NCI-H1436 (cell line): ENCODE measurements around the gene ATRAID.
"Not testable (repeated sequence)": the region's sequence is repeated elsewhere in the genome, so short reads cannot be mapped to it uniquely, and the experiment has no call there.

Experiments used
- DNase-seq: peaks from one replicate; lab custom pipeline; 2025; lab: John Stamatoyannopoulos, UW

ATRAID gene, protein sequence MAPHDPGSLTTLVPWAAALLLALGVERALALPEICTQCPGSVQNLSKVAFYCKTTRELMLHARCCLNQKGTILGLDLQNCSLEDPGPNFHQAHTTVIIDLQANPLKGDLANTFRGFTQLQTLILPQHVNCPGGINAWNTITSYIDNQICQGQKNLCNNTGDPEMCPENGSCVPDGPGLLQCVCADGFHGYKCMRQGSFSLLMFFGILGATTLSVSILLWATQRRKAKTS

DNA sequence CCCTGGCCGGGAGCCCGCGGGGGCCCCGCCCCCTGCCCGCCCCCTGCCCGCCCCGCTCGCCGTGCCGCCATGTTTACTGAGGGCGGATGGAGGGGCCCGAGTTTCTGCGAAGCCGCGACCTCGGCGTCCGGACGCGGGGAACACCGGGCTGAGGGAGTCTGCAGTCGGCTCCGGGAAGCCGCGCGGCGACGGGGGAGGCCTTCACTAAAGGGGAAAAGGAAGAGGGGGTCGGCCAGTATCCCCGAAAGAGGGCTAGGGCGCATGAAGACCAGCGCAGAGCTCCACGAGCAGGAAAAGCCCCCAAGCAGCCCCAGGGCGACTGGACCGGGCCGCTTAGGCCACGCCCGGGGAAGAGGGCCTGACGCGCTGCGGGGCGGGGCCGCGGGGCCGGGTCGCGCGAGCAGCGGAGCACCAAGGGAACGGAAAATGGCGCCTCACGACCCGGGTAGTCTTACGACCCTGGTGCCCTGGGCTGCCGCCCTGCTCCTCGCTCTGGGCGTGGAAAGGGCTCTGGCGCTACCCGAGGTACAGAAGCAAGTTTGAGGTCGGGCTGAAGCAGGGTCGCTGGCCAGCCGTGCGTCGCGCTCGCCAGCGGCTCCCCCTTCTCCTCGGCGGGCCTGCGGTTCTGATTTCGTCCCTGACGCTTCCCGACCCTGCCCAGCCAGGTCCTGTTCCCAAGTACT lies at the start of gene ATRAID, which contains the start of gene SLC5A6:
ATRAID (plus strand) TSS at position 99 of the 683 bp plus-strand sequence; CDS start at position 427, 328 bp downstream.
SLC5A6 (minus strand) TSS at position 326 of the 683 bp plus-strand sequence. CDS start 4,618 bp downstream, outside the sequence.
- DNase-seq, result peak; percentile 71

DNA sequence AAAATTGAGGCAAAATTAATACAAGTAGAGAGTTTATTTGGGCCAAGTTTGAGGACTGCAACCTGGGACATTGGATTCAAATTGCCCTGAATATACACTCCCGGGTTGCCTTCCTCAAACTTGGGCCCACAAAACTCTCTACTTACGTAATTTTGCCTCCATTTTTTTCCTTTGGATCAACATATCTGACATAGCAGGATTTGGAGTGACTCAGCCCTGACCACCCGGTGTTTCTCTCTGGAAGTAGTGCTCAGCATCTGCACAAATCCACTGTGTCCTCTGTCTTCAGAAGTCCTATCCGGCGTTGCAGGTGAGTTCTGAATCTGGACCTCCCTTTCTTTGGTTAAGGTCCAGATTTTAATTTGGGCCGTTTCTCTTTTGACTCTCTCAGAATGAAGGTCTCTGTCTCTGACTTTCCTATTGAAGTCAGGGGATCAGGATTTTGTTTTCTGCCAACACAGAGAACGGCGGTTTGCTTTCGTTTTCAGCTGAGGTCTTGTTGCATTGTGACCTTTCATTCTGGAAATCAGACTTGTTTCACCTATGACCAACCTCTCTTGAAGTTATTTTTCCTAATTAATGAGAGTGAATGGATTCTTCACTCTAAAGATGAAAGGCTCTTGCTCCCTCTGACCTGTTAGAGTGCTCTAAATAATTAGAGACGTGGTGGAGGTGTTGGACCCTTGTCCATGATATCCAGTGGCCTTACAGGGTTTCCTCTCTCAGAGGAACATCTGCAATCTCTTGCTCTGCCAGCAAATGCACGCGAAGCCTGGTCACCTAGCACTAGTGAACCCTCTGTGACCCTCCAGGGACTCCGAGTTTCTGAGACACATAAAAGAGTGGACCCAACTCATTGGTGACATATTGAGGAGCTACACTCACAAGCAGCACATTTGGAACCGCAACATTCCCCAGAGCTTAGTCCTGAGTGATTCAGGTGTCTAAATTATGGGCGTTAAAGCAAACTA lies 49.4 kb upstream of the ATRAID start:
- no peak for DNase-seq

DNA sequence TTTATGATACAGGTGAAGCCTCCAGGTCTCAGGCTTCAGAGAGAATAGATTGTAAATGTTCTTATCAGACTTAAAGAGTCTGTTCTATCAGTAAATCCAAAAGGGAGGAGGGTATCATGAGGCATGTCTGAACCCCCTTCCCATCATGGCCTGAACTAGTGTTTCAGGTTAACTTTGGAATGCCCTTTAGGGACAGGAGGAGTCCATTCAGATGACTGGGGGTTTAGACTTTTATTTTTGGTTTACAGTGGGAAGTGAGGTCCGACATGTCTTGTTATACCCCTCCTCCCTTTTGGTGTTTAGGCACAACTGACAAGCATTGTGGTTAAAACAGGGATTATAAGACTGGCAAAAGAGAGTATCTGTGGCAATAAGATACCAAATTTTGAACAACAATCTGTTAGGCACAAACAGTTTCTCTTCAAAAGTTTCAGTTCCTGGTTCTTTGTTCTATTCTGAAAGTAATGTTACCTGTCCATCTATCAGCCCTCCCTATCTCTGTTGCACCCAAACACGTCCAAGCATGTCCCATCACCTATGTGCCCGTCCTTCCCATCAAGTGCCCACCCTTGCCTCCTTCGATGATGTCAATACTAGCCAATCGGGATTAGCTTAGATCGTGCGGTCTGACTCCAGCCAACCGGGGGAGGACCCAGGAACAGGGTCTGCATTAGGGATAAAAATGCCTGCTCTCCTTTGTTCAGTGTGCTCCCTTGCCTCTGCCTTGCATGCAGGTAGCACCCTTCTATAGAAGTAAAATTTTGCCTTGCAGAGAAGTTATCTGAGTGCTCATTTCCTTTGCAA lies 46.7 kb upstream of the ATRAID start:
- no peak for DNase-seq

DNA sequence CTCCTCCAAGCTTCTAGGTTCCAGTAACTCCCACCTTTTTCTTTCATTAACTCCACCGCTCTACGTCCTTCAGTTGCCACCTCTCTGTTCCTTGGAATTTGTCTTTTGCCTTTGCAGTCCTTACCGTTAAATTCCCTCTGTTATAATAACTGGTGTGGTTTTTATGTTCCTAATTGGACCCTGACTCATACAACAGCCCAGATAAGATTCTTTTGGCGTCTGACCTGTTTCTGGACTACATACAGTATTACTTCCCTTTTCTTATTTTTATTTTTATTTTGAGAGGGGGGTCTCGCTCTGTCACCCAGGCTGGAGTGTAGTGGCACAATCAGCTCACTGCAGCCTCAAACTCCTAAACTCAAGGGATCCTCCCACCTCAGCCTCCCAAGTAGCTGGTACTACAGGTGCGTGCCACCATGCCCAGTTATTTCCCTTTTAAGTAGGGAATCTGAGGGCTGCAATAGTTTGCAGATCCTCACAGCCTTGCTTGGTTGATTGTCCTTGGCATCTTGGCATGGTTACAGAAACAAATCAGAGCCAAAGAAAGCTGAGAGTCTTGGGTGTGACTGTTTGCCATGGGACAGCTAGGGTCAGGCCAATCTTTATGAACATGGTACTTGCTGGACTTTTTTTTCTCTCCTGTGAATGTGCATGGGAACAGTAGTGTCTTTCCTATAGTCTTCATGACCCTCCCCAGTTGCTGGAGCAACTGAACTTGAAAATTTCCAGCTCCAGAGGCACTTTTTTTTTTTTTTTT lies 41.1 kb upstream of the ATRAID start:
- DNase-seq, result no peak

DNA sequence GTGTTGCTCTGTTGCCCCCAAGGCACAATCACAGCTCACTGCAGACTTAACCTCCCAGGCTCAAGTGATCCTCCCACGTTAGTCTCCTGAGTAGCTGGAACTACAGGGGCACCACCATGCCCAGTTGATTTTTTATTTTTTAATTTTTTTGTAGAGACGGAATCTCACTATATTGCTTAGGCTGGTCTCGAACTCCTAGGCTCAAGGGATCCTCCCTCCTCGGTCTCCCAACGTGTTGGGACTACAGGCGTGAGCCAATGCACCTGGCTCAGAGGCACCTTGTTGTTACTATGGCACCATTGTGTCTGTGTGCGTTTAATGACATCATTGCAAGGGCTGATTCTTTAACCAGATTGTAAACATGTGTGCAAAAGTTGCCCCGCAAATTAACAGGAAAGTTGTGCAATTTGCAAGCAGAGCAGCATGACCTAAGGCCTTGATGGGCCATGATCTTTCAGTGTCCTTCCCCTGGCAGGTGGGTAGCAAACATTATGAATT lies 40.4 kb upstream of the ATRAID start:
- peak; percentile 4 for DNase-seq

DNA sequence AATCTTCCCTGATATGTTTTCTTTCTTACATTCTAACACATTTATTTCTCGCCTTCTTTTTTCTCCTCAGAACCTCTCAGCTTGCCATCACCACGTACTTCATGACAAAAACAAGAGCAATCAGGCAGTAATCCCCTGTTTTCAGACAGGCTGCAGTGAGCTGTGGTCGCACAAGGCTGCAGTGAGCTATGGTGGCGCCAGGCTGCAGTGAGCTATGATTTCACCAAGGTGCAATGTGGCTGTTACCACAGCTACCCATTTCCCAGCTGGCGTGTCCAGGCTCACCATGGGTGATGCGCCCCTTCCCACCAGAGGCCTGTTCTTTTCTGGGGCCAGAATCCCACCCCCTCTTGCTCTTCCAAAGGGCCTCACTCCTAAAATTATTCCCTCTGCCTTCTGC lies 37.2 kb upstream of the ATRAID start:
- DNase-seq, result no peak

DNA sequence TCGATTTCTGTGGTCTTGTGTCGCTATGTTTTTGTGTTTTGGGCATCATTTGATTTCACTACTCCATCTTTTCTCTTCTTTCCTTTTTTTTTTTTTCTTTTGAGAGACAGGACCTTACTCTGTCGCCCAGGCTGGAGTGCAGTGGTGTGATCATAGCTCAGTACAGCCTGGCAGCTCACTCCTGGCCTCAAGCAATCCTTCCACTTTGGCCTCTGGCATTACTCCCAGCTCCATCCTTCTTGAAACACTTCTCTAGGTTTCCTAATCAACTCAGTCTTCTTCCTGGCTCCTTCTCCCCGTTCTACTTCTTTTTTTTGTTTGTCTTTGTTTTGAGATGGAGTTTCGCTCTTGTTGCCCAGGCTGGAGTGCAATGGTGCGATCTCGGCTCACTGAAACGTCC lies 36.5 kb upstream of the ATRAID start:
- DNase-seq, result no peak

DNA sequence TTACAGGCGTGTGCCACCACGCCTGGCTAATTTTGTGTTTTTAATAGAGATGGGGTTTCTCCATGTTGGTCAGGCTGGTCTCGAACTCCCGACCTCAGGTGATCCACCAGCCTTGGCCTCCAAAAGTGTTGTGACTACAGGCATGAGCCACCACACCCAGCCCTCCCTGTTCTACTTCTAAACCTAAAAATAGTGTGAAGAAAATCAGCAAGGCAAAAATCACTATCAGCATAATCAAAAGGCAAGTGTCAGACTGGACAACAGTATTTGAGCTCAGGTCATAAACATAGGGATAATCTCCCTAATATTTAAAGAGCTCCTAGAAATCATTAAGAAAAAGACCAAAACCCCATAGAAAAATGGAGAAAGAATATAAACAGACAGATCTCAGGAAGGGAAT lies 36.1 kb upstream of the ATRAID start:
- not testable (repeated sequence) for DNase-seq

DNA sequence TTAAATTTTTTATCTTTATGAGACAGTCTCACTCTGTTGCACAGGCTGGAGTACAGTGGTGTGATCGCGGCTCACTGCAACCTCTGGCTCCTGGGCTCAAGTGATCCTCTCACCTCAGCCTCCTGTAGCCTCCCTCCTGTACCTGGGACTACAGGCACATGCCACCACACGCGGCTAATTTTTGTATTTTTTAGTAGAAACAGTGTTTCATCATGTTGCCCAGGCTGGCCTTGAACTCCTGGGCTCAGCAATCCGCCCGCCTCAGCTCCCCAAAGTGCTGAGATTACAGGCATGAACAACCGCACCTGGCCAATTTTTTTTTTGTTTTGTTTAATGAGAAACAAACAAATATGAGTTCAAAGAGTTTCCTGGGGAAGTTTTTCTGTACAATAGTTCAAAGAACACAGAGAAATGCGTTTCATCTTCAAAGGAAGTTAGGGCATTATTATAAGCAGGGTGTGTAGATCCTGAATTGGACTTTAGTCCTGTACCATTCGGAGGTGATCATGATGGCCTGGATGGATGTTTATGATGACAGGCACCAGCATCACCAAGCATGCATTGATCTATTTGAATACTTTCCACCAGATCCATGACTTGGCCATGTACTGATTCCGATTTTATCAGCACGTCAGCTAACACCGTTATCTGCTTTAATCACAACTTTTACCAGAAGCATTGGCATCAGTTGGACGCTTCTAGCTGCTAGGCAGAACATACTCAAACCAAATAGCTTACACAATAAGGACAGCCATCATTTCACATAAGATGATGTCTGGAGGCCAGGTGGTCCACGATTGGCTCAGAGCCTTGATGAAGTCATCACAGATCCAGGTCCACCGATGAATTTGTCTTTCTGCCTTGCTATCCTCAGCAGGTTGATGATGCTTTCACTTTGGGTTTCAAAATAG lies 34.1 kb upstream of the ATRAID start:
- DNase-seq, result no peak

DNA sequence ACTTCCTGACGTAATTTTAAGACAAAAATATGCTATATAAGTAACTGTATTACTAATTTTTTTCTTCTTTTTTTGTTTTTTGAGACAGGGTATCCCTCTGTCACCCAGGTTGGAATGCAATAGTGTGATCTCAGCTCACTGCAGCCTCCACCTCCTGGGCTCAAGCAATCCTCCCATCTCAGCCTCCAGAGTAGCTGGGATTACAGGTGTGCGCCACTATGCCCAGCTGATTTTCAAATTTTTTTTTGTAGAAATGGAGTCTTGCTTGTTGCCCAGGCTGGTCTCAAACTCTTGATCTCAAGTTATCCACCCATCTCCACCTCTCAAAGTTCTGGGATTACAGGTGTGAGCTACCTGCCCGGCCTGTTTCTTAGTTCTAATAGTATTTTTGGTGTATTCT lies 33.4 kb upstream of the ATRAID start:
- no peak for DNase-seq

DNA sequence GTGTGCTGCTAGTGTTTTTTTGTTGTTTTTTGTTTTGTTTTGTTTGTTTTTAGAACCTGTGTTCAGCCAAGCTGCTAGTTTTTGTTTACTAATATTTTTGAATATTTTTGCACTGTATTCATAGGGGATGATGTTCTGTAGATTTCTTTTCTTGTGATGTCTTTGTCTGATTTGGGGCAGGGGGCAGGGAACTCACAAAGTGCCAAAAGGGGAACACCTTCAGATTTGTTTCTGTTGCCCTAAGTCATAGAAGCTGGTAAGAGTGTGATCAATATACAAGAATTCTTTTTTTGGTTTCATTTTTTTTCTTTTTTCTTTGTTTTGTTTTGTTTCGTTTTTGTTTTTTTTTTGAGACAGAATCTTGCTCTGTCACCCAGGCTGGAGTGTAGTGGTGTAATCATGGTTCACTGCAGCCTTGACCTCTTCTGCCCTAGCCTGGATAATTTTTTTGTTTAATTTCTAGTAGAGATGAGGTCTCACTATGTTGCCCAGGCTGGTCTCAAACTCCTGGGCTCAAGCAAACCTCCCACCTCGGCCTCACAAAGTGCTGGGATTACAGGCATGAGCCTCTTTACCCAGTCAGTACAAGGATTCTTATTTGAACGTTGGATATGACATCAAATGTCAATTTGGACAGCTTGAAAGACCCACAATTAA lies 32.4 kb upstream of the ATRAID start:
- no peak for DNase-seq

DNA sequence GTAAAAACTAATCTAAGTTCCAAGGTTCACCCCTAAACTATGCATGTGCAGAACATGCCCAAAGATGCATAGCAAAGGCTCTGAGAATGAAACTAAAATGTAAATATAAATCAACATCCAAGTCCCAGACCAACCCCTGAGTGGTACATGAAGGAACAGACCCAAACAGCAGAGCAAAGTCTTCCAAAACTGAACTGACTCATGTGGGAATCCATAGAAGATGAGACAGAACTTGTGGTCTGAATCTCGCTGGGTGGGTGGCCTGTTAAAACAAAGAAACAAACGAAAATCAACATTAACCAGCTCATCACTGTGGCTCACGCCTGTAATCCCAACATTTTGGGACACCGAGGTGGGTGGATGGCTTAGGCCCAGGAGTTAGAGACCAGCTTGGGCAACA lies 29.5 kb upstream of the ATRAID start:
- no peak for DNase-seq

DNA sequence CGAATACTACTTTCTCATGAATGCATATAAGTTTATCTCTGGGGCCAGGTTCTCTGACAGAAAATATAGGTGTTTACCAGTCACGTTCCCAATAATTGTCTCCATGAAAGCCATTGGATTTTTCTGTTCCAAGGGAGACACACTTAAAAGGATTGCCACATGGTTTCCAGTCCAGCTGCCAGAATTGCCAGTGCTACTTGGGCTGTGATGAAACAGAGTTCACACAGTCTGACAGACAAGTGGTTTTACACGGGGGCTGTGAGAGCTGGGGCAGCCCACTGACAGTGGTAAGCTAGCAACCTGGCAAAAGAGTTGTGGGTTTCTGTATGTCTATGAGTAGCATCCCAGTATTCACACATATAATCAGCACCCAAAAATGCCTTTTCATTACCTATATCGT lies 27.7 kb upstream of the ATRAID start:
- no peak for DNase-seq

DNA sequence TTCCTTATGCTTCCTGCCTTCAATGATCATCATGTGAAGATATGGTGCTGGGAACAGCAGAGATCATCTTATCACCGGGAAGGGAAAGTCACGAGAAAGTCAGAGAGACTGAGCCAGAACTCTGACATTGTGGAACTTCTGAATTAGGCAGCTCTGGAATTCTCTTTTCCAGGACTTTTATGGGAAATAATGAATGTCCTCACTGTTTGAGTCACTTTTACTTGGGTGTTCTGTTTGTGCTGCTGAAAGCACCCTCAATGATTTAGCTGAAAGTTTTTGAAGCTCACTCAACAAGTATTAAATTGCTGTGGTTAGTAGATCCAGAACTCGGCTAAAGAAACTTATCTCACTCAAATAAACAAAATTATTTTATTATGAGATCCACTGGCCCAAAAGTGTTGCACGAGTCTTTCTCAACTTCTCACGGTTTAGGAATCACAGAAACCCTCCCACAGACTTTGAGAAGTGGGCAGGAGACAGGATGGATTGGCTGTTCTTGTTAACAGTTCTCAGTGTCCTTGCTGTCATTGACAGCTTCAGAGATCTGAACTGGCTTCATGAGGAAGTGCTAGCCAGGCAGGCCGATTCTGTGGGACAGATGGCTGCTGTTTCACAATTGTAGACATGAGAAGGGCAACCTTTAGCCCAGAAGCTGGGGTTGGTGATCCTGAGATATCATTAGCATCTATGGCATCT lies 26.4 kb upstream of the ATRAID start:
- DNase-seq, result no peak

DNA sequence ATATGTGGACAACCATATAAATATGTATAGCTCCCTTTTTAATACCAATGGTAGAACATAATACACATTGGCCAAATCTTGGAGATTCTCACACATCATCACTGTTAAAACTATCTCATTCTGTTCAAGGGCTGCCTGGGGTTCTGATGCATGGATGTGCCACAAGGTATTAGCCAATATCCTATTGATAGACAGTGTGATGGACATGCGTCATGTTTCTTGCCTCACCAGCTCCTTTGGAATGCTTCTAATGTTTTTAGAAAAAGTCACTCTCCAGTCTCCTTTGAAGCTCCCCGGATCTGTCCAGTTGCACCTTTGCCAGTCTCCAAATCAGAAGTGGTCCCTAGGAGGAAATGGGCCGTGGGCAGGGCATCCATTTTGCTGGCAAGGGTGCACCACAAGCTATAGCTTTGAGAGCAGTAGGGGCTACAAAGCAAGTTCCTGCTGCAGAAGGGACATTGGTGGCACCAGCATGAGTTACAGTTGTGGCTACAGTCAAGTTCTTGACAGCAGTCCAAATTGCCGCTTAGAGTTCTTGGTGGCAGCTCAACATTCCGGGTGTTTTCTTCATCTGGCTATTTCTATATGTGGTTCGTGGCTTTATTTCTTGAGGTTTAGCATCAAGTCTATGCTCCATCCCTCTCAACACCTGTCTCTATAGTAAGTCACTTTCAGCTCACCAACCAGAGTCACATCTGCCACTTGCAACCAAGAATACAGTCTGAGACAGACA lies 25.1 kb upstream of the ATRAID start:
- no peak for DNase-seq

DNA sequence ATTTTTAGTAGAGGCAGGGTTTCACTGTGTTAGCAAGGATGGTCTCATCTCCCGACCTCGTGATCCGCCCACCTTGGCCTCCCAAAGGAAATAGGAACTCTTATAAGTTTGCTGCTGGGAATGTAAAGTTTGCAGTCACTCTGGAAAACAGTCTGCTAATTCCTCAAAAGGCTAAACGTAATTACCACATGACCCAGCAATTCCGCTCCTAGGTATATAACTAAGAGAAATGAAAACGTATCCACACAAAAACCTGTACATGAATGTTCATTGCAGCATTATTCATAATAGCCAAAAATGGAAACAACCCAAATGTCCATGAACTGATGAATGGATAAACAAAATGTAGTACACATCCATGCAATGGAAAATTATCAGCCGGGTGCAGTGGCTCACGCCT lies 21.9 kb upstream of the ATRAID start:
- DNase-seq, result no peak

DNA sequence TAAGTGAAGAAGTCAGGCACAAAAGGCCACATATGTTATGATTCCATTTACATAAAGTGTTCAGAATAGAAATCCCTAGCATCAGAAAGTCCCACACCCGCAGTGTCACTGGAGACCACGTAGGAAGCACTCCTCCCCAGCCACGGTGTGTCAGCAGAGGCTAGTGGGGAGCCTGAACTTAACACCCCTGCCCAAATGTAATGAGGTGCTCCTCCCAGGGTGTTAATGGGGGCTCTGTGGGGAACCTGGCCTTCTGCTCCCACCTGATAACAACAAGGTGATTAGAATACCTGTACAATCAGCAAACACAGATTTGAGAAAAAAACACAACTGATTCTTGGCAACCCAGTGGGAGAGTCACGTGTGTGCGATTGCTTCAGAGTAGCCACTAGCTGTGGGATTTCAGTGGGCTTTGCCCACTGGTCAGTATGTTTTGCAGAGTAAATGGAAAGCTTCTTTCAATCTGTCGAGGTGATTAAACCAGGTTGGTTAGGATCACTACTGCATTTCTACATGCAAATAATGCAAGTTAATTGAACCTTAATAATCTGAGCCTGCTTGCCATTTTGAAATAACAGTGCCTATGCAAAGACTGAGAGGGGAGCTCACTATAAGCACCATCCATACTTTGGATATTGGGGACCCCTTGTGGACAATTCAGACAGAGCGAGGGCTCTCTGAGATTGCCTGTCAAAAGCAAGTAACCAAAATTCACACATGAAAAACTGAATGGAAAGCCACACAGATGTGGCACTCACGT lies 20.6 kb upstream of the ATRAID start:
- peak; percentile 33 for DNase-seq
